SH-SY5Y (cell line): ENCODE results near the gene ASL.
A peak's percentile ranks its signal among the peaks of the same experiment; 100 is the strongest.

Experiments
- GATA2 ChIP-seq: IDR thresholded peaks from 2 replicates; pipeline ENCODE4 v1.6.1; 2011; ENCODE audit warnings: mild to moderate bottlenecking, low read depth, low read length
- GATA3 ChIP-seq: IDR thresholded peaks from 2 replicates; pipeline ENCODE4 v1.6.1; 2011; ENCODE audit warnings: low read depth, mild to moderate bottlenecking, low read length, moderate library complexity

The ASL gene

GRCh38 chr7:66075590-66076461 lies at the start of gene ASL:
Gene ASL (plus strand): TSS chr7:66075819. CDS start chr7:66076082, 263 bp downstream.
- TF ChIP-seq GATA2 (no peak), GATA3 (no peak)

- TF ChIP-seq GATA3 (peak; percentile 87), GATA2 (peak; percentile 89)
Observed at GRCh38 chr7:66033471-66034385, 41.9 kb upstream of the ASL start.

GRCh38 chr7:66036382-66036781 lies 39.2 kb upstream of the ASL start:
- no peak for TF ChIP-seq GATA2
- TF ChIP-seq GATA3: no peak

GRCh38 chr7:66036788-66037187 lies 38.8 kb upstream of the ASL start:
- TF ChIP-seq GATA3: no peak

- TF ChIP-seq GATA3 (no peak), GATA2 (no peak)
Observed at GRCh38 chr7:66039094-66039670, 36.4 kb upstream of the ASL start.

GRCh38 chr7:66043681-66044497 lies 31.7 kb upstream of the ASL start:
- TF ChIP-seq GATA2: no peak
- TF ChIP-seq GATA3: no peak

GRCh38 chr7:66047426-66047825 lies 28.2 kb upstream of the ASL start:
- no peak for TF ChIP-seq GATA3
- TF ChIP-seq GATA2: no peak

GRCh38 chr7:66050337-66050957 lies 25.2 kb upstream of the ASL start:
- no peak for TF ChIP-seq GATA3
- TF ChIP-seq GATA2: no peak

- TF ChIP-seq GATA3 (no peak), GATA2 (no peak)
Observed at GRCh38 chr7:66050990-66051448, 24.6 kb upstream of the ASL start.

- TF ChIP-seq GATA3: no peak
- TF ChIP-seq GATA2: no peak
Observed at GRCh38 chr7:66052447-66052846, 23.2 kb upstream of the ASL start.

- TF ChIP-seq GATA3 (no peak), GATA2 (no peak)
Observed at GRCh38 chr7:66054063-66054462, 21.6 kb upstream of the ASL start.

- TF ChIP-seq GATA2 (no peak), GATA3 (no peak)
Observed at GRCh38 chr7:66055321-66055956, 20.2 kb upstream of the ASL start.

- TF ChIP-seq GATA3 (no peak), GATA2 (no peak)
Observed at GRCh38 chr7:66060796-66061195, 14.8 kb upstream of the ASL start.
